Hematopoietic multipotent progenitor cell treated with erythropoietin and hydrocortisone succinate and interleukin-3 and kit ligand, for 6 days (in vitro differentiated cells): ENCODE data around the gene ZNF532.
"Not testable (repeated sequence)": the region's sequence is repeated elsewhere in the genome, so short reads cannot be mapped to it uniquely, and the experiment has no call there.

Source experiments
- DNase-seq: peaks from one replicate; pipeline ENCODE4 v3.0.0-alpha.2; 2015

The ZNF532 gene, protein sequence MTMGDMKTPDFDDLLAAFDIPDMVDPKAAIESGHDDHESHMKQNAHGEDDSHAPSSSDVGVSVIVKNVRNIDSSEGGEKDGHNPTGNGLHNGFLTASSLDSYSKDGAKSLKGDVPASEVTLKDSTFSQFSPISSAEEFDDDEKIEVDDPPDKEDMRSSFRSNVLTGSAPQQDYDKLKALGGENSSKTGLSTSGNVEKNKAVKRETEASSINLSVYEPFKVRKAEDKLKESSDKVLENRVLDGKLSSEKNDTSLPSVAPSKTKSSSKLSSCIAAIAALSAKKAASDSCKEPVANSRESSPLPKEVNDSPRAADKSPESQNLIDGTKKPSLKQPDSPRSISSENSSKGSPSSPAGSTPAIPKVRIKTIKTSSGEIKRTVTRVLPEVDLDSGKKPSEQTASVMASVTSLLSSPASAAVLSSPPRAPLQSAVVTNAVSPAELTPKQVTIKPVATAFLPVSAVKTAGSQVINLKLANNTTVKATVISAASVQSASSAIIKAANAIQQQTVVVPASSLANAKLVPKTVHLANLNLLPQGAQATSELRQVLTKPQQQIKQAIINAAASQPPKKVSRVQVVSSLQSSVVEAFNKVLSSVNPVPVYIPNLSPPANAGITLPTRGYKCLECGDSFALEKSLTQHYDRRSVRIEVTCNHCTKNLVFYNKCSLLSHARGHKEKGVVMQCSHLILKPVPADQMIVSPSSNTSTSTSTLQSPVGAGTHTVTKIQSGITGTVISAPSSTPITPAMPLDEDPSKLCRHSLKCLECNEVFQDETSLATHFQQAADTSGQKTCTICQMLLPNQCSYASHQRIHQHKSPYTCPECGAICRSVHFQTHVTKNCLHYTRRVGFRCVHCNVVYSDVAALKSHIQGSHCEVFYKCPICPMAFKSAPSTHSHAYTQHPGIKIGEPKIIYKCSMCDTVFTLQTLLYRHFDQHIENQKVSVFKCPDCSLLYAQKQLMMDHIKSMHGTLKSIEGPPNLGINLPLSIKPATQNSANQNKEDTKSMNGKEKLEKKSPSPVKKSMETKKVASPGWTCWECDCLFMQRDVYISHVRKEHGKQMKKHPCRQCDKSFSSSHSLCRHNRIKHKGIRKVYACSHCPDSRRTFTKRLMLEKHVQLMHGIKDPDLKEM (N-terminal part only)

GRCh38 chr18:58864146-58865032, at the start of gene ZNF532:
Gene ZNF532, plus strand, starts transcription at chr18:58864877. CDS start in a region left out here.
- DNase-seq = peak; percentile 6

DNA sequence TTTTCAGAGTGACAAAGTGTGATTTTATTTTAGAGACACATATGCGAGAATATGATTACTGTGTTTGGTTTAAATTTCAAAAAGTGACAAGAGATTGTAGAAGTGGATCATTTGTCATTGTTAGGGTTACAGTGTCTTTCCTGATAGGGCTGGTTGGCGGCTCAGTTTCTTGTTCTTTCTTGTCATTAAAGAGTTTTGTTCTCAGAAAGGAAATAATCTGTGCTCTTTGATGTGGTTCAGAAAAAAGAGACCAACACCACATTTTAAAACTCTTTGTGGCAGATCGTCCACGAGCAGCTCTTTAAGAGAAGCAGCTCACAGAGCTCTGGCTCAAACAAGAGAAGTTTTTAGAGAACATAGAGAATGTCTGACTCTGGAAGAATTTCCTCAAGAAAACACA, 45.6 kb upstream of the ZNF532 start:
- DNase-seq = no peak

DNA sequence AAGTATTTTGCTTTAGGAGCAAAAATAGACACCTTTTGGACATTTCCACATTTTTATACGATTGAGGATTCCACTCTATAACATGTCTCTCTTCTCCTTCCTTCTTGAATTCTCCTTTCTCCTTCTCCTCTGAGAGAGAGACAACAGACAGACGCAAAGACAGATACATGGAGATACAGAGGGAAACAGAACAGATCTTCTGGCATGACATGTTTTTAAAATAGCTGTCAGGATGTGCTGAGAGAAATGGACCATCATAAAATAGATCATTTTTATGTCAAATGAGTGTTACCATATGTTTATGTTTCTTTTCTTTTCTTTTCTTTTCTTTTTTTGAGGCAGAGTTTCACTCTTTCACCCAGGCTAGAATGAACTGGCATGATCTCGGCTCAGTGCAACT, 44.4 kb upstream of the ZNF532 start:
- DNase-seq = no peak

DNA sequence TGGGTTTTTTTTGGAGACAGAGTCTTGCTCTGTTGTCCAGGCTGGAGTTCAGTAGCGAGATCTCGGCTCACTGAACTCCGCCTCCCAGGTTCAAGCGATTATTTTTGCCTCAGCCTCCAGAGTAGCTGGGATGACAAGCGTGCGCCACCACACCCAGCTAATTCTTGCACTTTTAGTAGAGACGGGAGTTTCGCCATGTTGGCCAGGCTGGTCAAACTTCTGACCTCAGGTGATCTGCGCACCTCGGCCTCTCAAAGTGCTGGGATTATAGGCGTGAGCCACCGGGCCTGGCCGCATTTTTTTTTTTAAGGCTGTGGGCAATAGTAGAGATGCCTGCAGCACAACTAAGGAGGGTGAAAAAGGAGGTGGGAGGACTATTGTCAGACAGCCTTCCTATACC, 41.7 kb upstream of the ZNF532 start:
- DNase-seq = no peak

DNA sequence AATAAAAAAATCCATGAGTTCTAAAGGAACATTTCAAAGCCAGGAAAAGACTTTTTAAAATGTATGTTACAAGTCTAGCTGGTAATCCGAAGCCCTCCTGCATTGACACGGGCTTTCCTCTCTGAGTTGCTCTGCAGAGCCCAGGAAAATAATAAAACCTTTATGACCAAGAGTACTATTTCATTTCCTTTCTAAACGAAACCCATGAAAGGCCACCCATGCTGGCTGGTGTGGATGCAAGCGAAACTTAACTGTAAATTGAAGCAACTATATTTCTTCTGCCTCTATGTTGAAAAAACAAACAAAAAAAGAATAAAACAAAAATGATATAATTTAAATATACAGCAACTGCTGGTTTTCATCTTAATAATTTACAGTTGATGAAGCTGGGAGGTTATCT, 41.3 kb upstream of the ZNF532 start:
- DNase-seq = no peak

DNA sequence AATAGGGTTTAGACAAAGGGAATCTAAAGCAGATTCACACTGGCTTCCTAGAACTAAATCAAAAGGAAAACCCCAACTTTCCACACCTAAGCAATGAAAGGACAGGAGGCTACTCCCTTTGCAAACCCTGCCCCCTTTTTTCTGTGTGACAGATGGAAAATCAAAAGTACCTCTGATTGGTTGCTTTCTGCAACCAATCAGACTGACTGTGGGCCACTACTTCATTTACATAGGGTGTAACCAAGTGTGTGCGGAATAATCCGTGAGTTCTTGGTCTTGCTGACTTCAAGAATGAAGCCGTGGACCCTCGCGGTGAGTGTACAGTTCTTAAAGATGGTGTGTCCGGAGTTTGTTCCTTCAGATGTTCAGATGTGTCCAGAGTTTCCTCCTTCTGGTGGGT, 37.8 kb upstream of the ZNF532 start:
- not testable (repeated sequence) for DNase-seq

GRCh38 chr18:58827428-58827827, 37.2 kb upstream of the ZNF532 start:
- DNase-seq = no peak

GRCh38 chr18:58827886-58828285, 36.8 kb upstream of the ZNF532 start:
- no peak for DNase-seq

GRCh38 chr18:58828399-58829121, 36.1 kb upstream of the ZNF532 start:
- DNase-seq = no peak

DNA sequence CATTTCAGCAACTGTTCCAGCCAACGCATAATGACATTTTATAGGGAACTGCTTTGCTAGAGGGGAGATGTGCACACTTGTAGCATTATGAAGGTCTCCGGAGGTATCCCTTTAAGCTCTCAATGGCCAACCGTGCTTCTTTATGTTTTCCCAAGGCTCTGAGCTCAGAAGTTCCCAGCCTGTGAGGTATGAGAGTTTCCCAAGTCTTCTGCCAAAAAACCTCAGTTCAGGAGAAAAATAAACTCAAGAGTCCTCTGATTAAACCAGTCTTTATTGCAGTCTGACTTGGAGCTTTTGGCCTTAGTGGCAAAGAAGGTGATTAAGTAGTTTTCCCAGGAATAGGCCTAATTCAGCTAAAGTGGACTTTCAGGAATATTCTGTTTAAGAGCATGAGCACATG, 35.4 kb upstream of the ZNF532 start:
- DNase-seq = no peak

GRCh38 chr18:58829886-58830285, 34.8 kb upstream of the ZNF532 start:
- peak; percentile 13 for DNase-seq

- no peak for DNase-seq
Observed at GRCh38 chr18:58831606-58832005, 33.1 kb upstream of the ZNF532 start.

GRCh38 chr18:58838165-58838860, 26.4 kb upstream of the ZNF532 start:
- DNase-seq = no peak

GRCh38 chr18:58838946-58839345, 25.7 kb upstream of the ZNF532 start:
- DNase-seq = no peak

GRCh38 chr18:58842978-58843687, 21.5 kb upstream of the ZNF532 start:
- DNase-seq = no peak

DNA sequence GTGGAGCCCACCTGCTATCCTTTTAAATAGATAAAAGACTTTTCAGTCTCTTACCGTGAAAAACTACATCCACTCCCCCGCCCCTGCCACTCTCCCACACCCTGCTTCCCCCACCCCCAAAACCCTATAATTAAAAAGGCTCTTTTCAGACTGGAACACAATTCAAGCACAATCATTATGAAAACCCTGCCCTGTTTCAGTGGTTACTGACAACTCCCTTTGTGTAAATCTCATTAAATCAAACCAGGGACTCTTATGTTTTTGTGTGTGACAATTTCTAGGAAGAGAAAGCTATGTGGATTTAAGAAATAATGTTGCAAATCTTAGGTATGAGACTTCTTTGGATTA, 21.0 kb upstream of the ZNF532 start:
- DNase-seq = no peak

DNA sequence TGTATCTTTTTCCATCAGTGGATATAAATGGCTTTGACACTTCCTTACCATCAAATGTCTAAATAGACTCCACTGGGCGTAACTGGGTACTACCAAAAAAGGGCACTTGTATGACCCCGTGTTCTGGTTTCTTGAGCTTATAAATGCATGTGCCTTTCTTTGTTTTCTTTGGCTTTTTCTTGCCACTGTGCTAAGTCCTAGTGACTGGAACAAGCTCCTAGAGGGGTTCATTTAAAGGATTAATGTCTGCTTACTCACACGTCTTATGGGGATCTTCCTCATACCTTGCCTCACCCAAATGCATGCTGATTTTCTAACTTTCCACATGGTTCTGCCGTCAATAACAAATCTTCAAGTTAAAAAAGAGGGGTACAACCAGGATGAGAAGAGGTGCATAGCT, 19.8 kb upstream of the ZNF532 start:
- DNase-seq = no peak

- no peak for DNase-seq
Observed at GRCh38 chr18:58845928-58846724, 18.6 kb upstream of the ZNF532 start.

GRCh38 chr18:58847383-58848071, 17.1 kb upstream of the ZNF532 start:
- no peak for DNase-seq
